Activated CD4-positive, alpha-beta T cell treated with anti-CD3 and anti-CD28 coated beads for 24 hours (primary cell): Measurements from ENCODE around the gene PCP4L1.
A peak's percentile ranks its signal among the peaks of the same experiment; 100 is the strongest.
"Not testable (repeated sequence)": the region's sequence is repeated elsewhere in the genome, so short reads cannot be mapped to it uniquely, and the experiment has no call there.

Experiments
- DNase-seq, 2 donors: peaks; one replicate each; pipeline ENCODE4 v3.0.0-alpha.2; 2020; ENCODE audit warnings: low read depth in 2 of 2

Gene PCP4L1

DNA sequence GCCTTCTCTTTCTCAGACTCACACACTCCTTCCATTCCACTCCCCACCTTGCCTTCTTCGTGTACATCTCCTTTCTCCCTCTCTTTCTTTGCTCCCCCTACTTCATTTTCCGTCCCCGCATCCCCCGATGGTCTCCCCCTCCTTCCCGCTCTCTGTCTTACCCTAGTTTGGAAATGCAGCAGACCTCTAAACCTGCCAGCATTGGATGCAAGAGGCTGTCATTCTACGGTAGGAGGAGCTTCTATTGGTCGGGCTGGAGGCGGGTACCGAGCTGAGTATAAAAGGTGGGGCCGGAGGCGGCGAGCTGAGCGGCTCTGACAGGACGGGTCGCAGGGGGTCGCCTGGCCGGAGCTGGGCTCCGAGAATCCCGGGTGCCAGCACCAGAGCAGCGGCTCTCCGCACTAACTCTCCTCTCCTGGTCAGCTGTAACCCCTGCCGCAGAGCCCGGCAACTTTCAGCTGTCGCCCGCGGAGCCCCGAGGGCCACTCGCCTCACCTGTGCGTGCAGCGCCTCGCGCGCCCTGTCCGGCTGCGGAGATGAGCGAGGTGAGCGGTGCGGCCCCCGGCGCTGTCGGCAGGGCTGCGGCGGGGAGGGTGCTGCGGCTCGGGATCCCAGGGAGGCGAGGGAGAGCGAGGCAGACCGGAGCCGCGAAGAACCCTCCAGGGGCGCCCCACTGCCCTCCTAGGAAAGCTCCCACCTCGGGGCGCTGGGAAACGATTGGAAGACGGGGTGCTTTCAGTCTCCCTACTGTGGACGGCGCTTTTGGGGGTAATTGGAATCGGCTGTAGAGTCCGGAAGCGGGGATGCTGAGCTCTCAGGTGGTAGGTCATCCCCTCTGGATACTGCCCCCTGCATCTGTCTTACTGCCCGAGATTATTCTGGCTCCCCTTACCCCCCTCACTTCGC, at the start of gene PCP4L1:
Gene PCP4L1 (plus strand): TSS at position 307 of the 906 bp plus-strand sequence. CDS start 230 bp downstream, at position 537.
- DNase-seq, result peak; percentile 7 to 34

DNA sequence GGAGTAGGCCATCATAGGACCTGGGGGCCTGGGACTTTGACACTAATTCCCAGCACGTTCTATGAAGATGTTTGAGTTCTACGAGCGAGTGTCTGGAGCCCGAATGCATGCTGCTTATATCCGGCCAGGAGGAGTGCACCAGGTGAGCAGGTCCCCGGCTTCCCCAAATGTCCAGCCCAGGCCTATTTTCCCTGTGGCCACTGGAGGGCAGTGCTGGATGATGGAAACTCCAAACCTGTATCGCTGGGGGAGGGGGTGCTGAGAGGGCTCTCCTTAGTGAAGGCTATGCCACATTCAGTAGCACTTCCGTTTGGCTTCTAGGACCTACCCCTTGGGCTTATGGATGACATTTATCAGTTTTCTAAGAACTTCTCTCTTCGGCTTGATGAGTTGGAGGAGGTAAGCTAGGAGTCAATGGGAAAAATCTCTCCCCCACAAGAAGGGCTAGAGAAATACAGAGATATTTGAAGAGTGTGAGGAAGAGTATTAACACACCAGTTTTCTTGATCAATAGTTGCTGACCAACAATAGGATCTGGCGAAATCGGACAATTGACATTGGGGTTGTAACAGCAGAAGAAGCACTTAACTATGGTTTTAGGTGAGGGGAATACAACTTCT, 48.6 kb upstream of the PCP4L1 start:
- peak; percentile 61 to 64 for DNase-seq

DNA sequence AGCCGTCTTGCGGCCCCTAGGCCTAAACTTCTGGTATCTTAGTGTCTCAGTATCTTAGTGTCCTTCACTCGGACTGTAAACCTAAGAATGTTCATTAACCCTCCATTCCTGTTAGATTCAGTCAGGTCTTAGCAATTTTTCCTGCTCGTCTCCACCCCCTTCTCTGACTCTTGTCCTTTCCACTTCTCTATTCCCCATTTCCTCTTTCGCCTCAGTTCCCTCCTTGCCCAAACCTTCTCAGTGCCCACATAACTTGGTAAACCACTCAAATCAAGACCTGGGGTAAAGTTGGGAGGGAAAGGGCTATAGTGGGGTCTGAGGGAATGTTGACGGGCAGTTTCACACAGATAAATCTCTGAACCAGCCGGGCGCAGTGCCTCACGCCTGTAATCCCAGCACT, 44.2 kb upstream of the PCP4L1 start:
- no peak for DNase-seq

DNA sequence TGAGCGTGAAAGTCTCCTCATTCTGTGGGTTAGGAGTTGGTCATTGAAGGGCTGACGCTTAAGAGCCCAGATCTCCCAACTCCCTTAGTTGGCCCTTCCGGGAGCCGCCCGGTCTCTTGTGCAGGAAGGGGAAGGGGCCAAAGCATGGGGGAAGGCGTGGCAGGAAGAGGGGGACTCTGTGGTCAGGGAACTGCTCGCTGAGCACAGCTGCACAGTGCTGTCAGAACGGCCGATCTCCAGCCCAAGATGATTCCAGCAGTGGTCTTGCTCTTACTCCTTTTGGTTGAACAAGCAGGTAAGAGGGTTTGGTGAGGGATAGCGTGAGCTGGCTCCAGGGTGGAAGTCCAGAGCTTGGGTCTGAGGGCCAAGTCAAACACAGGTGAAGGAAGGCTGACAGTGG, 43.5 kb upstream of the PCP4L1 start, which contains the start of gene FCER1G:
Gene FCER1G (plus strand): TSS at position 220 of the 400 bp plus-strand sequence. CDS start 27 bp downstream, at position 247.
- DNase-seq, result no peak

DNA sequence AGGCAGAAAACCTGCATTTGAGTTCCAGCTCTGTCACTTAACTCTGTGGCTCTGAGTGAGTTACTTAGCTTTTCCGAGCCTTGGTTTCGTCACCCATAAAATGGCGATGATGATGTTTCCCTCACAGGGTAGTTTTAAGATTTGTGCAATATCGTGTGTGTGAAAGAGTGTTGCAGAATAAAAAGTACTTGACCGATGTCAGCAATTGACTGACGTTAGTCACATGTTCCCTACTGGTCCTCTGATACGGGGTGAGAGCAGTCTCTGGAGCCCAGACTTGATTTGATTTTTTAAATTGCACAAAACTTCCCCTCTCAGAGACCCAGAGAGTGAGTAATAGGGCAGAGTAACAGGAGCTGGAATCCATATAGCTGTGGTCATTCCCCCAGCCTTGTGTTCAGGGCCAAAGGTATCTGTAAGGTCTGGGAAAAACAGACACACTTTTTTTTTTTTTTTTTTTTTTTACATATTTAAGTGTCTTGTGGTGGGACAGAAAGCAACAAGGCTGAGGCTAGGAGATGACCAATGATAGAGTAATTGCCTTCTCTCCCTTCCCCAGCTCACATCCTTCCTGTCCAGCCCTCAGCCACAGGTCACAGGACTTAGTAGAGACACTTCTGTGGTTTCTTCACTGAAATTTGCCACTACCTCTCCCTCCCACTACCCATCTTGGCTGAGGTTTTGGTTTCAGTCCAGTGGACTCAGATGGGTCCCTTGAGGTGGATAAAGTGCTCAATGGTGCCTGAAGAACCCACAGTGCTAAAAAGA, 41.4 kb upstream of the PCP4L1 start:
- DNase-seq, result no peak

DNA sequence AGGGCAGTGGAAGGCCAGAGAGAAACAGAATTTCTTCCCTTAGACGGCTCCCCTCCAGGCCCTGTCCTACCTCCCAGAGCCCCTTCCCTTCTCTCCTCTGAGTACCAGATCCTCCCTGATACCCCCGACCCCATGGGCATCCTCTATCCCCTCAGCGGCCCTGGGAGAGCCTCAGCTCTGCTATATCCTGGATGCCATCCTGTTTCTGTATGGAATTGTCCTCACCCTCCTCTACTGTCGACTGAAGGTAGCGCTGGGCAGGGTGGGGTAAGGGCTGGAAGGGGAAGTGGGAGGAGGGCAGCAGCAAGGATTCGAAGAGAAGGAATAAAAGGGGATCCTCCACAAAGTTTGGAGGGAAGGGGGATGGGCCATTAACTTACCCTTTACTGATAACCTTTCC, 40.7 kb upstream of the PCP4L1 start:
- no peak for DNase-seq

DNA sequence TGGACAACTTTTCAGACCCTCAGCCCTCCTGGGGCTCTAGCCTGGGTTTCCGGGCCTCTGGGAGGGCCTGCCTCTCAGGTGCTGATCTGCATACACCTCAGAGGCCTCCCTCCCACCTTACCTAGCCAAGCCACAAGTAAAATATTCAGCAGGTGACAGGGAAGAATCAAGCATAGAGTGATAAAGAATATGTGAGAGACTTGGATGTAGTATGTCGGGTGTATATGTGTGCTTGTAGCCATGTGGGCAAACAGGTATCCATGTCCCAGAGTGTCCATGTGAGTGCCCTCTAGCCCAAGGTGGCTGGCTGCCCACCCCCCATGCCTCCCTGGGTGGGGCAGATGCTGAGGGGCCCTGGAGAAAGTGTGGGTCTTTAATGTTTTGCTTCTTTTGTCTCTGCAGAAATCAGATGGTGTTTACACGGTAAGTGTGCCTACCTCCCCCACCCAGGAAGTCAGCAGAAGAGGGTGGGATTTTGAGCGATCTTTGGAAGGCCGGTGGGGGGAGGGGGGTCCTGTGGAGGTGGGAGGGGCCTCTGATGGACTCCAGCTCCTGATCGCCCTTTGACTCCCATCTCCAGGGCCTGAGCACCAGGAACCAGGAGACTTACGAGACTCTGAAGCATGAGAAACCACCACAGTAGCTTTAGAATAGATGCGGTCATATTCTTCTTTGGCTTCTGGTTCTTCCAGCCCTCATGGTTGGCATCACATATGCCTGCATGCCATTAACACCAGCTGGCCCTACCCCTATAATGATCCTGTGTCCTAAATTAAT, 40.1 kb upstream of the PCP4L1 start:
- DNase-seq, result no peak

DNA sequence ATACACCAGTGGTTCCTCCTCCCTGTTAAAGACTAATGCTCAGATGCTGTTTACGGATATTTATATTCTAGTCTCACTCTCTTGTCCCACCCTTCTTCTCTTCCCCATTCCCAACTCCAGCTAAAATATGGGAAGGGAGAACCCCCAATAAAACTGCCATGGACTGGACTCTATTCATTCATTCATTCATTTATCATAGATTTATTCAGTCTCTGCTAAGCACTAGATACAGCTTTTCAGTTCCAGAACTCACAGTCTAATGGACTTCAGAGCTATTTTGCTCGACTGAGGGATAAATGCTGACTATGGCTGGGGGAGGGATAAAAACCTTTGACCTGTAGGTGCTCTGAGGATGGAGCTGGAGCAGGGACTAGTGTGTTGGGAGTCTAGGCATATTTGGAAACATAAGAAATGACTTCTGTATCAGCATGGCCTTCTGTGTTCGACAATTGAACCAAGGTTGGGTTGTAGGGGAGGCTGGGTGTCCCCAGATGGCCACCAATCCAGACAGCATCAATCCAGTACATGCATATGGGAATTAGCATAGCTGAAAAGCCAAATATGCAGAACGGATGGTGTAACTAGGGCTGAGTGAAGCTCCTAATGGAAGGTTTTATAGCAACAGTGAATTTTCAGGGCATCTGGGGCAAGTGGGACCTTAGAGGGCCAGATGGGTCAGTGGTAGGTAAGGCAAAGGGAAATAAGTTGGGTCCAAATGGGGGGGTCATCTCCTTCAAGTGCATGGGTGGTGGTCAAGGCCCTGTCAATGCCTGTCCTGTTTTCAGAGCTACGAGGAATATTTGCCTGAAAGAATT, 39.3 kb upstream of the PCP4L1 start:
- no peak for DNase-seq

DNA sequence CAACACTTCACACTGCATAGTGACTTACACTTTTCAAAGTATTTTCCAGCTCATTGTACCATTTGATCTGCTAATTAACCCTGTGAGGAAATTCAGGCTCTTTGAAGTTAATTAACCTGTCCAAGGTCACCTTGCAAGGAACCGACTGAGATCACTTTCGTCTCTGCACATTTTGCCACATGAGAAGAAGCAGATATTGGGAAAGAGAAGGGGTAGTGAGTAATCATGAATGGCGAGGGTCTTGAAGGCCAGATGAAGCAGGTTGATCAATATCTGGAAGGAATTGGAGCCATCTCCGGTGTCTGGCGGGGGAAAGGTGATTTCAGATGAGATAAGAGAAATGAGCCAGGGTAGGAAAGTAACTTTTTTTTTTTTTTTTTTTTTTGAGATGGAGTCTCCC, 38.5 kb upstream of the PCP4L1 start:
- DNase-seq, result no peak

DNA sequence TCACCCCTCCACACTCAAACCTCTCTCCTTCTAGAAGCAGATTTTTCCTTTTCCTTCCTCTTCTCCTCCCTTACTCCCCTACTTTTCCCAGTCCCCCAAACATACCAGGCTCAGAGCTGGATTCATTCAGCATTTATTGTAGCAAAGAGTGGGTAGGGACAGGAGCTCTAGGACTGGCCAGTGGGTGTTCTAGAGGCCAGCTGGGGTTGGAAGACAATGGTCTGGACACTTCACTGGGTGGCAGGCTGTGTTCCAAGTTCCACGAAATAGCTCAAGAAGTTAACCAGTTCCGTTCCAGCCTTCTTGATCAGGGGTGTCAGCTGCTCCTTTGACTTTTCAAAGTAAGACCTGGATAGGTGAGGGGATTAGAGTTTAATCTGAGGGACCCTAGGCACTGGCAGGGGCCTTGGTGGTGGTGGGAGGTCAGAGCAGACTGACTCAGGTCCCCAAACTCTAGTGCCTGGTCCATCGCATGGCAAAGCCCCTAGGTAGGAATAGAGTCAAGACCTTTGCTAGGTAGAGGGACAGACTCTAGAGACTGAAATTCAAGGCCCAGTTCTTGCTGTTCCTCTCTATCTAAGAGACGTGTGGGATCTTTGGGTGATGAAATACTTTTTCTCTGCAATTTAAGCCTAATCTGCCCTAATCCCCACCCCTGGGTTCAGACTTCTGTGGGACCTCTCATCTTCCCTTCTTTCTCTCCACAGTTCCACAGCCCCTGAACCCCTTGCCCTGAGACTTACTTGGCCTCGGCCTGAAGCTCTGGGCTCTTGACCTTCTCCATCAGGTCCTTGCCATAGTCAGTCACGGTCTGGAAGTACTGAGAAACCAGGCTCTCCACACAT, 36.1 kb upstream of the PCP4L1 start:
- DNase-seq, result no peak

DNA sequence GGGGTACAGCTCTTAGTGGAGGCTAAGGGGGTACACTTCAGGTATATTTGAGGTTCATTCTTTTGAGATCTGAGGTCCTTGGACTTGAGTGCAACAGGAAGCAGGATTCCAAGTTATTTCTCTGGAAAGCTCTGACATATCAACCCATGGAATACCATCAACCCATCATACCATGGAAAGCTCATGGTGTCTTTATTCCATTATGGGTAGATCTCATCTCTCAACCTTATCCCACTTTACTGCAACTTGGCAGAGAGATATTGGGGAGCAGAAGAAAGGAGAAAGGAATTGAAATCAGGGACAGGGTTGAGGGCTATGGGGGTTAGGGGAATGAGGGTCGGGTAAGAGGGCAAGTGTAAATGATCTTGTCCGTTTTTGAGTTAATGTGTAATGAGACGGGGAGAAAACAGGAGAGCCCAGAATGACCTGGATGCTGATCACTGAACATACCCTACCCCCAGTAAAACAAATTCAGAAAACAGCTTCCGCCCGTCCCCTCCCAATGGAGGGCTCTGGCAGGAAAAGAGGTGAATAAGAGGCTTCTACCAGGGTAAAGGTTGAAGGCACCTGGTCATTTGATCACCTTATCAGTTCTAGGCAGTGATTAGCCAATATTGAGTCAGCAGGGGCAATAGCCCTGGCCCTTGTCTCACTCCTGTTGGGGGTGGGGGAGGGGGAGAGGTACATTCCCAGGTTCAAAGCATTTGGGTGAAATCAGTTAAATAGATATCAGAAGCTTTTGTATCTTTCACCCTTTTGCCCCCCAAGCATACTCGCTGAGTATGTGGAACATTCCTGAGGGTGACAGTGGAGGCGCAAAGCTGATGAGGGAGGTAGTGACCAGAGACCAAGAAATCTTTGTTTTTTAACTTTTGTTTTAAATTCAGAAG, 34.5 kb upstream of the PCP4L1 start:
- no peak for DNase-seq

DNA sequence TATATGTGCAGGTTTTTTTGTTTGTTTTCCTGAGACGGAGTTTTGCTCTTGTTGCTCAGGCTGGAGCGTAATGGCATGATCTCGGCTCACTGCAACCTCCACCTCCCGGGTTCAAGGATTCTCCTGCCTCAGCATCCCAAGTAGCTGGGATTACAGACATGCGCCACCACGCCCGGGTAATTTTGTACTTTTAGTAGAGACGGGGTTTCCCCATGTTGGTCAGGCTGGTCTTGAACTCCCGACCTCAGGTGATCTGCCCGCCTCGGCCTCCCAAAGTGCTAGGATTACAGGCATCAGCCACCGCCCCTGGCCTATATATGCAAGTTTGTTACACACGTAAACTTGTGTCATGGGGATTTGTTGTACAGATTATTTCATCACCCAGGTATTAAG, 33.9 kb upstream of the PCP4L1 start:
- not testable (repeated sequence) for DNase-seq

DNA sequence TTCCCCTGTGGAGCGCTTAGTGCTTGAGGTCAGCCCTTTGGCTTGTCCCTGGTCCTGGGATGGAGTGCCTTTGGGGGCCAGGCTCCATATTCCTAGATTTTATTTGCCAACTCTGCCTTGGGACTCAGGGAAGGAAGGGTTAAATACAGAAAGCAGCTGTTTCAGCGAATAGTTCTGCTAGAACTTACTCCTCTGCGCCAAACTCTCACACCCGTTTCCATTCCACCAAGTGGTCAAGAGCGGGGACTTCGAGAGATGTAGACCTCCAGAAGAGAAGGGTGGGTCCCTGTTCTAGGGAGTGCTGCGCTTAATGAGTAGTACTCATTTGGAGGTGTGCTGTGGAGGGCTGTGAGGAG, 33.4 kb upstream of the PCP4L1 start:
- no peak for DNase-seq

DNA sequence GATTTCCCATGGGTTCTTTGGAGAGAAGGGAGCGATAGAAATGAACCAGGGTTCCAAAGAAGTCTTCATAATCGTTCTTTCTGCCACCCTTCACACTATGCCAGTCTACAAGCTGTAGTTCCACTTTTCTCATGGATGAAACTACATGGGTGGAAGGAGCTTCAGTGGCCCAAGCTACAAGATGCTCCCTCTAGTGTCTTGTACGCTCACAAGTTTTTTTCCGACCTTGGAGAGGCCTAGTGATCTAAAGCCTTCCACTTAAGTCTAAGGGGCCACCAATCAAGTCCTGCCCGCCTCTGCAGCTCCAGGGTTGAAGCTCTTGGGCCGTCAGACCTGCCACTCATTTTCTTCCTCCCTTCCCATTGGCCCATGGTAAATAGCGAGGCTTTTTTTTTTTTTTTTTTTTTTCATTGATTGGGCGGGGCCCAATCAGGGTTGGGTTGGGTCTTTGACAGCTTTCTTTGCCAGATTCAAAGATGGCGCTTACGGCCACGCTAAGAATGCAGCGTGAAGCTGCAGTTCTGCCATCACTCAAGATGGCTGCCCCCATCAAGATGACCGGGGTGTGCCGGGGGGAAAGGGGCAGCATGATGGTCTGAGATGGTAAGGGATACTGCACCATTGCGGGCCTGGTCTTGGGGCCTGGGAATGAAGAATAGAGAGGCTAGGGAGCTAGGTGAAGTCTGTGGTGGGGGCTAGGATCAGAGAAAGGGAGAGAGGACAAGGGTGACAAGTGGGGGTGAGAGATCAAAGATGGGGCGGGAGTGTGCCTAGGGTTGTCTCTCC, 32.8 kb upstream of the PCP4L1 start, which contains the start of gene TOMM40L:
Gene TOMM40L (plus strand): TSS at position 527 of the 786 bp plus-strand sequence. CDS start 430 bp downstream, outside the sequence.
- DNase-seq, result peak; percentile 72 to 78

DNA sequence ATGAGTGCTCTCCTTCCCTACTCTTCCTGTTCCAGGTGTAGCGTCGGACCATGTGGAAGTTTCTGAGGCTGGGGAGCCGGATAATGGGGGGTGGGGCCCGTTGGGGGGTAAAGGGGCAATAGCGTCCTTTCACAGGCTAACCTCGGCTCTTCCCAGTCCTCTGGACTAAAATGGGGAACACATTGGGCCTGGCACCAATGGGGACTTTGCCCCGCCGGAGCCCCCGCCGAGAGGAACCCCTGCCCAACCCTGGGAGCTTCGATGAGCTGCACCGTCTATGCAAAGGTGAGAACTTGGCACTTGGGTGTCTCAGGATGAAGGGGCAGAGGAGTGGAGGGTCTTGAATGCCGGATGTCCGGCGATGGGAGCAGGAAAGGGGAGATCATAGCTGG, 32.2 kb upstream of the PCP4L1 start:
- no peak for DNase-seq

DNA sequence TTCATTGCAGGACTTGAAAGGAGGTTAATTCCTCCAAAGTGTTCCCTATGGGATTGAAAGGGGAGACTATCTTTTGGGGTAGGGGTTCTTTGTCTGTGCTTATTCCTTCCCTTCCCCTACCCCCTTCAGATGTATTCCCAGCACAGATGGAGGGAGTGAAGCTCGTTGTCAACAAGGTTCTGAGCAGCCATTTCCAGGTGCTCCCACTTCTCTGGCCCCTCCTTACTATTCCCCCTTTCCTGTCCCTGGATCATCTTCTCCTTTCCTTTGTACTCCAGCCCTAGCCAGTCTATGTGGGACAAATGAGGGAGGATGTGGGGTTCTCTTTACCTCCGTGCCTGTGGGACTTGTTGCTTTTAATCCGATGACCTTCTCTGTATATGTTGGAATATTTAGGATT, 31.8 kb upstream of the PCP4L1 start:
- DNase-seq, result no peak

DNA sequence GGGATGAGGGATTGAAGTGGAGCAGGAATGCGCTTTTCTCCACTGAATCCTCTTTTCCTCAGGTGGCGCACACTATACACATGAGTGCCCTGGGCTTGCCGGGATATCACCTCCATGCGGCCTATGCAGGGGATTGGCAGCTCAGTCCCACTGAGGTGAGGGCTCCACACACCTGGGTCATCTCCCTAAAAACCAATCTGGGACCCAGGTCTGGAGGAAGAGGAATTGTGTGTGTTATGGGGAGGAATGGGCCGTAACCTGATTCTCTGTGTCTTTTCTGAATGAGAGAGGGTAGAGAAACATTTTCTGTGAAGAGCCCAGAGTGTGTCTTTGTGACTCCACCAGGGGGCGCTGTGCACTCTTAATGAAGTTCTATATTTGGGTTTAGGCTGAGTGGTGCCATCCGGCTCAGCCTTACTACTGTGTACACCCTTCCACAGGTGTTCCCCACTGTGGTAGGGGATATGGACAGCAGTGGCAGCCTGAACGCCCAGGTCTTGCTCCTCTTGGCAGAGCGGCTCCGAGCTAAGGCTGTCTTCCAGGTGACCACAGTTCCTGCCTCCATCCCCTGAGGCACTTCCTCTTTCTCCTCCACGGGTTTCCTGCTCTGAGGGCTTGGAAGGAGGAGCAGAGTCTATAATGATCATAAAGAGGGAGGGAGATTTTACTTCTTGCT, 31.2 kb upstream of the PCP4L1 start:
- peak; percentile 89 to 94 for DNase-seq
